ENCODE data around the gene RGS4. TPM values are rescaled to one million over a fixed set of nuclear protein-coding genes. Genes with fewer than 3 reads are reported as not detected.

Gene RGS4
- total RNA-seq, 1 experiment from 2014 or later, result 0.23 TPM

DNA sequence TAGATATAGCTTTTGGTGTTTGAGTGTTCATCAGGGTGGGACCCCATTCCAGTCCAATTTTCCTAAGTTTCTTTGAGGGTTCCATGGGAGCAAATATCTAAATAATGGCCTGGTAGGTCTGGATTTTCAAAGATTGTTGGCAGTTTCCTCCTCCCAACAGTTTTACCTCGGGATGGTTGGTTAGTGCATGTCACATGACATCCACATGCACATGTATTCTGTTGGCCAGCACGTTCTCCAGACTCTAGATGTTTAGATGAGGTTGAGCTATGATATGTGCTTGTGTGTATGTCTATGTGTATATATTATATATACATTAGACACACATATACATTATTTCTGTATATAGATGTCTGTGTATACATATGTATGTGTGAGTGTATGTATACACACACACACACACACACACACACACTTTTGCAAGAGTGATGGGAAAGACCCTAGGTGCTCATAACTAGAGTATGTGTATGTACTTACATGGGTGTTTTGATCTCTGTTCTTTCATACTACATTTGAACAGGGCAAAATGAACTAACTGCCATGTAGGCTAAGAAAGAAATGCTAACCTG lies 5.6 kb downstream of the RGS4 start:
- no TSS peak for BruUV-seq (replicated peaks)
- ChIA-PET CTCF (no interaction called here), POLR2A (no interaction called here)
- no peak overlapping the region for H3K4me3 ChIP-seq (ENCODE audit: low read depth, low read length)
- DNase-seq, result no peak
- Mint-ChIP-seq H3K4me1 (ENCODE audit: low read depth, unreplicated experiment) (no peaks in the 10 kb centered on the region), H3K4me3 (ENCODE audit: unreplicated experiment) (no peak overlapping the region), H3K9me3 (ENCODE audit: unreplicated experiment) (no peaks in the 10 kb centered on the region), H3K27ac (ENCODE audit: unreplicated experiment) (no peak overlapping the region), H3K27me3 (ENCODE audit: insufficient read depth, unreplicated experiment) (peaks cover 3% of the 10 kb centered on the region), H3K36me3 (ENCODE audit: insufficient read depth, unreplicated experiment) (no peaks in the 10 kb centered on the region)
- intact Hi-C loops (cut with micrococcal nuclease; ENCODE audit: unreplicated experiment), result no loop called here
- no peaks in the 10 kb centered on the region for H3K9me3 ChIP-seq
- no peaks in the 10 kb centered on the region for H3K36me3 ChIP-seq (ENCODE audit: control insufficient read depth, insufficient read depth, low read length)
- TF ChIP-seq, protein P1, sequence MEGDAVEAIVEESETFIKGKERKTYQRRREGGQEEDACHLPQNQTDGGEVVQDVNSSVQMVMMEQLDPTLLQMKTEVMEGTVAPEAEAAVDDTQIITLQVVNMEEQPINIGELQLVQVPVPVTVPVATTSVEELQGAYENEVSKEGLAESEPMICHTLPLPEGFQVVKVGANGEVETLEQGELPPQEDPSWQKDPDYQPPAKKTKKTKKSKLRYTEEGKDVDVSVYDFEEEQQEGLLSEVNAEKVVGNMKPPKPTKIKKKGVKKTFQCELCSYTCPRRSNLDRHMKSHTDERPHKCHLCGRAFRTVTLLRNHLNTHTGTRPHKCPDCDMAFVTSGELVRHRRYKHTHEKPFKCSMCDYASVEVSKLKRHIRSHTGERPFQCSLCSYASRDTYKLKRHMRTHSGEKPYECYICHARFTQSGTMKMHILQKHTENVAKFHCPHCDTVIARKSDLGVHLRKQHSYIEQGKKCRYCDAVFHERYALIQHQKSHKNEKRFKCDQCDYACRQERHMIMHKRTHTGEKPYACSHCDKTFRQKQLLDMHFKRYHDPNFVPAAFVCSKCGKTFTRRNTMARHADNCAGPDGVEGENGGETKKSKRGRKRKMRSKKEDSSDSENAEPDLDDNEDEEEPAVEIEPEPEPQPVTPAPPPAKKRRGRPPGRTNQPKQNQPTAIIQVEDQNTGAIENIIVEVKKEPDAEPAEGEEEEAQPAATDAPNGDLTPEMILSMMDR (IDR thresholded peaks at IDR 0.05; ENCODE audit: insufficient read depth in 1 of 2, low read depth in 1 of 2, low read length in 1 of 2, severe bottlenecking in 1 of 2, unreplicated experiment in 1 of 2), result no peak
- no peaks in the 10 kb centered on the region for H3K27me3 ChIP-seq (replicated peaks; ENCODE audit: control insufficient read depth, insufficient read depth, low read length)
- no peaks in the 10 kb centered on the region for H3K4me1 ChIP-seq

DNA sequence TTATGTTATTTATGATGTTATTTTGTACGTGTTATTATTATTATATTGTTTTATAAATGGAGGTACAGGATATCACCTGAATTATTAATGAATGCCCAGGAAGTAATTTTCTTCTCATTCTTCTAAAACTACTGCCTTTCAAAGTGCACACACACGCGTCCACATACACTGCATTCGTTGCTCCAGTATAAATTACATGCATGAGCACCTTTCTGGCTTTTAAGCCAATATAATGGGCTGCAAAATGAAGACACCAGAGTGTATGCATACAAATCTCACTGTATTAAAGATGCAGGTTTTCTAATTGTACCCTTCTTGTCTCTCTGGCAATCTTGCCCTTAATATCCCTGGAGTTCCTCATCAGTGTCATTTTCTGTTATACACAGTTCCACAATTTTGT lies 6.9 kb downstream of the RGS4 start:
- Mint-ChIP-seq H3K27ac (ENCODE audit: unreplicated experiment) (no peak overlapping the region), H3K27me3 (ENCODE audit: insufficient read depth, unreplicated experiment) (no peaks in the 10 kb centered on the region), H3K36me3 (ENCODE audit: insufficient read depth, unreplicated experiment) (no peaks in the 10 kb centered on the region), H3K4me3 (ENCODE audit: unreplicated experiment) (no peak overlapping the region), H3K9me3 (ENCODE audit: unreplicated experiment) (no peaks in the 10 kb centered on the region), H3K4me1 (ENCODE audit: low read depth, unreplicated experiment) (no peaks in the 10 kb centered on the region)
- TF ChIP-seq, protein P1 (IDR thresholded peaks at IDR 0.05; ENCODE audit: insufficient read depth in 1 of 2, low read depth in 1 of 2, low read length in 1 of 2, severe bottlenecking in 1 of 2, unreplicated experiment in 1 of 2), result no peak
- Histone ChIP-seq H3K9me3 (no peaks in the 10 kb centered on the region), H3K4me3 (ENCODE audit: low read depth, low read length) (no peak overlapping the region), H3K36me3 (ENCODE audit: control insufficient read depth, insufficient read depth, low read length) (no peaks in the 10 kb centered on the region), H3K27me3 (replicated peaks; ENCODE audit: control insufficient read depth, insufficient read depth, low read length) (no peaks in the 10 kb centered on the region), H3K4me1 (no peaks in the 10 kb centered on the region)
- no peak for DNase-seq
- ChIA-PET CTCF (no interaction called here), POLR2A (no interaction called here)
- intact Hi-C loops (cut with micrococcal nuclease; ENCODE audit: unreplicated experiment), result no loop called here
- no TSS peak for BruUV-seq (replicated peaks)

DNA sequence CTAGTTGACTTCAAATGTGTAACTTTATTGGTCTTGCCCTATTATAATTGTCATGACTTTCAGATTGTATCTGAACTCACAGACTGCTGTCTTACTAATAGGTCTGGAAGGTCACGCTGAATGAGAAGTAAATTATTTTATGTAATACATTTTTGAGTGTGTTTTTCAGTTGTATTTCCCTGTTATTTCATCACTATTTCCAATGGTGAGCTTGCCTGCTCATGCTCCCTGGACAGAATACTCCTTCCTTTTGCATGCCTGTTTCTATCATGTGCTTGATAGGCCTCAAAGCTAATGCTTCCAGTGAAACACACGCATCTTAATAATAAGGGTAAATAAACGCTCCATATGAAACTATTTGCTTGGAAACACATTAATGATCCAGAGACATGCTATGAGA lies 7.3 kb downstream of the RGS4 start:
- no peak for DNase-seq
- Mint-ChIP-seq H3K27me3 (ENCODE audit: insufficient read depth, unreplicated experiment) (no peaks in the 10 kb centered on the region), H3K4me3 (ENCODE audit: unreplicated experiment) (no peak overlapping the region), H3K9me3 (ENCODE audit: unreplicated experiment) (no peaks in the 10 kb centered on the region), H3K27ac (ENCODE audit: unreplicated experiment) (no peak overlapping the region), H3K4me1 (ENCODE audit: low read depth, unreplicated experiment) (no peaks in the 10 kb centered on the region), H3K36me3 (ENCODE audit: insufficient read depth, unreplicated experiment) (no peaks in the 10 kb centered on the region)
- BruUV-seq (replicated peaks), result no TSS peak
- ChIA-PET CTCF (no interaction called here), POLR2A (no interaction called here)
- Histone ChIP-seq H3K4me3 (ENCODE audit: low read depth, low read length) (no peak overlapping the region), H3K27me3 (replicated peaks; ENCODE audit: control insufficient read depth, insufficient read depth, low read length) (no peaks in the 10 kb centered on the region), H3K4me1 (no peaks in the 10 kb centered on the region), H3K36me3 (ENCODE audit: control insufficient read depth, insufficient read depth, low read length) (no peaks in the 10 kb centered on the region), H3K9me3 (no peaks in the 10 kb centered on the region)
- intact Hi-C loops (cut with micrococcal nuclease; ENCODE audit: unreplicated experiment), result no loop called here
- TF ChIP-seq, protein P1 (IDR thresholded peaks at IDR 0.05; ENCODE audit: insufficient read depth in 1 of 2, low read depth in 1 of 2, low read length in 1 of 2, severe bottlenecking in 1 of 2, unreplicated experiment in 1 of 2), result no peak
